ENCODE data around the gene C4orf46.

- TF ChIP-seq SIN3A (IDR thresholded peaks at IDR 0.05; ENCODE audit: borderline replicate concordance, low read depth, low read length) (no peak), PBX3 (IDR thresholded peaks at IDR 0.05) (no peak), CTCF (IDR thresholded peaks at IDR 0.05) (no peak), ZBTB33 (IDR thresholded peaks at IDR 0.05; ENCODE audit: borderline replicate concordance, low read depth) (no peak)
These were observed 49.4 kb downstream of the C4orf46 start for GRCh38 chr4:158622251-158622650.

All from SK-N-SH (cell line).